ENCODE results near the gene DDC.

DNA sequence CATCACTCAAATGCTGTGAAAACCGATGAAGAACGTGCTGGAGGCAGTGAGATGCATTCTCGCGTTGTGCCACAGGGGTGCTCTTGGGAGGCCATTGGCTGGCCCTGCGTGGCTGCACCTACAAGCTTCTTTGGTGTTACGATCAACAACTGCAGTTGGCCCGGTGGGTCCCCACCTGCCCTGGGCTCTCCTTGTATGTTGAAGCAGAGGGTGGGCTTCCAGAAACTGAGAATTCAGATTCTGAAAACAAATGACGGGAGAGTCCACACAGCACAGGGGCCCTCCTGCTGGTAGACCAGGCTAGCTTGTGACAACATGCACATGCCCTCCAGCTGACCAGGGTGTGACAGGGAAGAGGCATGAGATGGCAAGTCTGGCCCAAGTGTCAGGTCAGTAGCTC, 23.7 kb upstream of the DDC start:
- TF ChIP-seq, protein P1, sequence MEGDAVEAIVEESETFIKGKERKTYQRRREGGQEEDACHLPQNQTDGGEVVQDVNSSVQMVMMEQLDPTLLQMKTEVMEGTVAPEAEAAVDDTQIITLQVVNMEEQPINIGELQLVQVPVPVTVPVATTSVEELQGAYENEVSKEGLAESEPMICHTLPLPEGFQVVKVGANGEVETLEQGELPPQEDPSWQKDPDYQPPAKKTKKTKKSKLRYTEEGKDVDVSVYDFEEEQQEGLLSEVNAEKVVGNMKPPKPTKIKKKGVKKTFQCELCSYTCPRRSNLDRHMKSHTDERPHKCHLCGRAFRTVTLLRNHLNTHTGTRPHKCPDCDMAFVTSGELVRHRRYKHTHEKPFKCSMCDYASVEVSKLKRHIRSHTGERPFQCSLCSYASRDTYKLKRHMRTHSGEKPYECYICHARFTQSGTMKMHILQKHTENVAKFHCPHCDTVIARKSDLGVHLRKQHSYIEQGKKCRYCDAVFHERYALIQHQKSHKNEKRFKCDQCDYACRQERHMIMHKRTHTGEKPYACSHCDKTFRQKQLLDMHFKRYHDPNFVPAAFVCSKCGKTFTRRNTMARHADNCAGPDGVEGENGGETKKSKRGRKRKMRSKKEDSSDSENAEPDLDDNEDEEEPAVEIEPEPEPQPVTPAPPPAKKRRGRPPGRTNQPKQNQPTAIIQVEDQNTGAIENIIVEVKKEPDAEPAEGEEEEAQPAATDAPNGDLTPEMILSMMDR (IDR thresholded peaks at IDR 0.05) = no peak
- no peak for TF ChIP-seq EZH2 (IDR thresholded peaks at IDR 0.05; ENCODE audit: borderline replicate concordance, insufficient read depth, low read depth, low read length, poor library complexity, severe bottlenecking)
